HG02610 (cell line): Measurements from ENCODE around the gene WNT11.

Source experiments
- ATAC-seq: cut with Tn5 transposase; IDR thresholded peaks from one replicate; pipeline ENCODE4 v1.9.1; 2021; ENCODE audit warnings: mild to moderate bottlenecking, moderate library complexity; ENCODE audit not compliant: unreplicated experiment

WNT11 gene

GRCh38 chr11:76238551-76238950 lies 32.2 kb upstream of the WNT11 start:
- no peak for ATAC-seq

- no peak for ATAC-seq
Measured at GRCh38 chr11:76237914-76238313, 31.6 kb upstream of the WNT11 start.

GRCh38 chr11:76237000-76237649 lies 30.8 kb upstream of the WNT11 start:
- no peak for ATAC-seq

- peak; percentile 6 for ATAC-seq
Measured at GRCh38 chr11:76236092-76236999, 30.0 kb upstream of the WNT11 start.

GRCh38 chr11:76235233-76236091 lies 29.2 kb upstream of the WNT11 start:
- peak; percentile 70 for ATAC-seq

- ATAC-seq = peak; percentile 1
Measured at GRCh38 chr11:76234416-76235232, 28.3 kb upstream of the WNT11 start.

- no peak for ATAC-seq
Measured at GRCh38 chr11:76234021-76234415, 27.7 kb upstream of the WNT11 start.

- ATAC-seq = no peak
Measured at GRCh38 chr11:76233196-76233921, 27.1 kb upstream of the WNT11 start.

- ATAC-seq = peak; percentile 29
Measured at GRCh38 chr11:76232026-76232665, 25.8 kb upstream of the WNT11 start.

- ATAC-seq = no peak
Measured at GRCh38 chr11:76231121-76231738, 24.9 kb upstream of the WNT11 start.

- no peak for ATAC-seq
Measured at GRCh38 chr11:76230392-76230791, 24.1 kb upstream of the WNT11 start.

- ATAC-seq = no peak
Measured at GRCh38 chr11:76229690-76230240, 23.5 kb upstream of the WNT11 start.

- ATAC-seq = no peak
Measured at GRCh38 chr11:76228875-76229149, 22.5 kb upstream of the WNT11 start.

- ATAC-seq = no peak
Measured at GRCh38 chr11:76228071-76228874, 22.0 kb upstream of the WNT11 start.

- ATAC-seq = no peak
Measured at GRCh38 chr11:76226626-76227025, 20.3 kb upstream of the WNT11 start.

GRCh38 chr11:76225122-76225611 lies 18.9 kb upstream of the WNT11 start:
- no peak for ATAC-seq

- no peak for ATAC-seq
Measured at GRCh38 chr11:76224461-76225121, 18.3 kb upstream of the WNT11 start.
